GM12892 (cell line): ENCODE results near the gene ANTXR1.

Source experiments
- POLR2A ChIP-seq: IDR thresholded peaks from 2 replicates; pipeline ENCODE4 v1.6.1; 2011; ENCODE audit warnings: low read depth, low read length, control low read depth
- POLR2AphosphoS5 ChIP-seq: IDR thresholded peaks from 2 replicates; pipeline ENCODE4 v1.6.1; 2011; ENCODE audit warnings: low read depth, low read length, control low read depth
- TAF1 ChIP-seq: IDR thresholded peaks from 2 replicates; pipeline ENCODE4 v1.6.1; 2011; ENCODE audit warnings: low read depth, mild to moderate bottlenecking, control low read depth, low read length, borderline replicate concordance

GRCh38 chr2:69183659-69184058, 170.7 kb downstream of the ANTXR1 start:
- TF ChIP-seq POLR2AphosphoS5 (no peak), POLR2A (no peak), TAF1 (no peak)
